Adipose tissue (tissue), 3 donors: ENCODE data around the gene KRTAP9-6. TPM values are rescaled to one million over a fixed set of nuclear protein-coding genes. Genes with fewer than 3 reads are reported as not detected.

Experiments used
- H3K27ac ChIP-seq: one replicate; pipeline ENCODE4 v1.5.1; 2013; ENCODE audit warnings: low read depth, low read length
- WGBS, 3 donors: extraction: QIAGEN DNeasy Blood & Tissue Kit; methylation state at CpG; one replicate each; pipeline ENCODE4 v1.1.7; 2013; 5-methylcytosine and 5-hydroxymethylcytosine counted together
- polyA plus RNA-seq, 3 donors: library from polyadenylated mRNA; stranded (reverse); fragments of 200-250 nt; gene quantifications; one replicate each; pipeline ENCODE4 v1.2.3, GENCODE V29; 2013
- donor health status: healthy with polysubstance abuse.
- donor health status: Bipolar disorder and iron deficiency.
- donor health status: healthy.

The KRTAP9-6 gene
- polyA plus RNA-seq, 3 donors = not detected

GRCh38 chr17:41307647-41308046 lies 42.5 kb downstream of the KRTAP9-6 start:
- WGBS, 3 donors = 53 to 75% (median 55%) methylated on average over 9 of the region's 9 CpGs
- H3K27ac ChIP-seq = no peak overlapping the region

- 37 to 60% (median 50%) methylated on average over 10 of the region's 10 CpGs for WGBS, 3 donors
- H3K27ac ChIP-seq = no peak overlapping the region
Measured at GRCh38 chr17:41308251-41308917, 43.2 kb downstream of the KRTAP9-6 start.

- 49 to 59% (median 53%) methylated on average over 7 of the region's 7 CpGs for WGBS, 3 donors
- no peak within 1 kb of the TSS for H3K27ac ChIP-seq
Measured at GRCh38 chr17:41308918-41309359, 43.8 kb downstream of the KRTAP9-6 start, which contains the start of gene KRTAP16-1. Gene KRTAP16-1 (minus strand): TSS chr17:41309309. CDS start chr17:41309253, 56 bp downstream.

GRCh38 chr17:41311111-41311510 lies 45.9 kb downstream of the KRTAP9-6 start:
- H3K27ac ChIP-seq = no peak overlapping the region
- 50 to 85% (median 69%) methylated on average over 1 of the region's 1 CpG for WGBS, 3 donors

- no peak within 1 kb of the TSS for H3K27ac ChIP-seq
- WGBS, 3 donors = 74 to 90% (median 79%) methylated on average over 24 of the region's 24 CpGs
Measured at GRCh38 chr17:41315204-41315794, 50.1 kb downstream of the KRTAP9-6 start, which contains the start of gene KRTAP17-1. Gene KRTAP17-1 (minus strand): TSS chr17:41315710. CDS start chr17:41315650, 60 bp downstream.

Other genes with a start within 250 kb of the KRTAP9-6 start
- gene KRTAP1-5, start 238.2 kb upstream of the KRTAP9-6 start, polyA plus RNA-seq = under 1 TPM in 1 of 3 donors, not detected in 2; 0.07 TPM
- gene KRTAP1-4, start 235.2 kb upstream of the KRTAP9-6 start, polyA plus RNA-seq = not detected
- not detected for gene KRTAP1-3, start 230.5 kb upstream of the KRTAP9-6 start, polyA plus RNA-seq
- not detected for gene KRTAP1-1, start 223.9 kb upstream of the KRTAP9-6 start, polyA plus RNA-seq
- gene KRTAP2-1, start 218.1 kb upstream of the KRTAP9-6 start, polyA plus RNA-seq = not detected
- gene KRTAP2-2, start 210.1 kb upstream of the KRTAP9-6 start, polyA plus RNA-seq = not detected
- gene KRTAP2-3, start 205.3 kb upstream of the KRTAP9-6 start, polyA plus RNA-seq = not detected
- gene KRTAP2-4, start 199.5 kb upstream of the KRTAP9-6 start, polyA plus RNA-seq = not detected
- not detected for gene KRTAP4-7, start 181.2 kb upstream of the KRTAP9-6 start, polyA plus RNA-seq
- gene KRTAP4-8, start 167.2 kb upstream of the KRTAP9-6 start, polyA plus RNA-seq = not detected
- not detected for gene KRTAP4-16, start 163.2 kb upstream of the KRTAP9-6 start, polyA plus RNA-seq
- not detected for gene KRTAP4-9, start 160.0 kb upstream of the KRTAP9-6 start, polyA plus RNA-seq
- gene KRTAP4-11, start 147.0 kb upstream of the KRTAP9-6 start, polyA plus RNA-seq = not detected
- not detected for gene KRTAP4-12, start 141.2 kb upstream of the KRTAP9-6 start, polyA plus RNA-seq
- gene KRTAP4-6, start 124.8 kb upstream of the KRTAP9-6 start, polyA plus RNA-seq = not detected
- gene KRTAP4-5, start 115.6 kb upstream of the KRTAP9-6 start, polyA plus RNA-seq = not detected
- gene KRTAP4-4, start 104.6 kb upstream of the KRTAP9-6 start, polyA plus RNA-seq = not detected
- gene KRTAP4-3, start 97.2 kb upstream of the KRTAP9-6 start, polyA plus RNA-seq = not detected
- gene KRTAP4-2, start 87.2 kb upstream of the KRTAP9-6 start, polyA plus RNA-seq = not detected
- gene KRTAP4-1, start 80.5 kb upstream of the KRTAP9-6 start, polyA plus RNA-seq = not detected
- gene KRTAP9-1, start 75.5 kb upstream of the KRTAP9-6 start, polyA plus RNA-seq = not detected
- gene KRTAP9-2, start 38.7 kb upstream of the KRTAP9-6 start, polyA plus RNA-seq = not detected
- not detected for gene KRTAP9-3, start 32.9 kb upstream of the KRTAP9-6 start, polyA plus RNA-seq
- gene KRTAP9-8, start 27.4 kb upstream of the KRTAP9-6 start, polyA plus RNA-seq = not detected
- gene KRTAP9-4, start 15.7 kb upstream of the KRTAP9-6 start, polyA plus RNA-seq = not detected
- not detected for gene KRTAP9-9, start 10.0 kb upstream of the KRTAP9-6 start, polyA plus RNA-seq
- not detected for gene KRTAP9-7, start 10.3 kb downstream of the KRTAP9-6 start, polyA plus RNA-seq
- gene KRTAP29-1, start 37.5 kb downstream of the KRTAP9-6 start, polyA plus RNA-seq = not detected
- gene KRTAP16-1, start 43.9 kb downstream of the KRTAP9-6 start, polyA plus RNA-seq = not detected
- not detected for gene KRTAP17-1, start 50.3 kb downstream of the KRTAP9-6 start, polyA plus RNA-seq
- gene KRT33A, start 85.5 kb downstream of the KRTAP9-6 start, polyA plus RNA-seq = not detected
- not detected for gene KRT33B, start 104.4 kb downstream of the KRTAP9-6 start, polyA plus RNA-seq
- under 1 TPM in 1 of 3 donors, not detected in 2; 0.07 TPM for gene KRT34, start 116.9 kb downstream of the KRTAP9-6 start, polyA plus RNA-seq
- gene KRT31, start 132.2 kb downstream of the KRTAP9-6 start, polyA plus RNA-seq = not detected
- not detected for gene KRT37, start 159.2 kb downstream of the KRTAP9-6 start, polyA plus RNA-seq
- gene KRT38, start 175.6 kb downstream of the KRTAP9-6 start, polyA plus RNA-seq = not detected
- under 1 TPM in 1 of 3 donors, not detected in 2; 0.03 TPM for gene KRT32, start 202.0 kb downstream of the KRTAP9-6 start, polyA plus RNA-seq
- not detected for gene KRT35, start 215.8 kb downstream of the KRTAP9-6 start, polyA plus RNA-seq
- not detected for gene KRT36, start 224.5 kb downstream of the KRTAP9-6 start, polyA plus RNA-seq
- 10 to 100 TPM in 1 of 3 donors, 1 to 10 TPM in 2; 2.6 to 53.0 (median 3.2) TPM for gene KRT13, start 240.2 kb downstream of the KRTAP9-6 start, polyA plus RNA-seq